ENCODE data around the gene SCN5A. TPM values are rescaled to one million over a fixed set of nuclear protein-coding genes. Genes with fewer than 3 reads are reported as not detected.

Gene SCN5A
- total RNA-seq, 1 experiment from 2014 or later, result 4.7 TPM

DNA sequence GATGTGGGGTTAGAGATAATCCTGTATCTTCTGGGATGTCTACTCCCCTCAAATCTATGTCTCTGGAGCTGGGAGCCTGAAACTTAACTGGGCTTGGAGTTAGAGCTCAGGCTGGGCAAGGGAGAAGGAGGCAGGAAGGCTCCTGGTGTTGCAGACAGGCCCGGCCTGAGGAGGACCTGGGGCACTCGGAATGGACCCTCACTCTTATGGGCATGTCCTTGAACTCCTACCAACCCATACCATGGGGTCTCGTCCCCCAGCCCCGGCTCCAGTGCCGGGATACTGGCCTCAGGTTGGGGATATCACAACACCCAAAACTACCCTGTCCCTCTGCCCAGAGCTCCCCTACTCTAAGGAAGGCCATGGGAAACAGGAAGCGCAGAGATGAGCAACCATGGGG is 45.2 kb downstream of the SCN5A start:
- Histone ChIP-seq H3K4me1 (replicated peaks; ENCODE audit: insufficient read depth) (no peaks in the 10 kb centered on the region), H3K4me2 (no peak overlapping the region), H3K9me2 (ENCODE audit: insufficient read depth) (no peaks in the 10 kb centered on the region), H3K4me3 (no peak overlapping the region), H3F3A (ENCODE audit: insufficient read depth, low read depth) (no peaks in the 10 kb centered on the region), H4K20me1 (ENCODE audit: insufficient read depth) (no peaks in the 10 kb centered on the region), H3K27me3 (ENCODE audit: insufficient read depth, low read depth) (peaks cover 21% of the 10 kb centered on the region), H2AFZ (no peak overlapping the region), H3K27ac (no peak overlapping the region), H3K79me2 (ENCODE audit: low read depth) (no peaks in the 10 kb centered on the region), H3K9me3 (ENCODE audit: insufficient read depth, low read depth) (no peaks in the 10 kb centered on the region), H3K36me3 (ENCODE audit: low read depth) (no peaks in the 10 kb centered on the region)
- CTCF ChIA-PET, result no interaction called here
- no TSS peak for BruUV-seq (replicated peaks)
- DNase-seq, result no peak
- POLR2A ChIA-PET (ENCODE audit: unreplicated experiment), result no interaction called here
- intact Hi-C loops (cut with micrococcal nuclease; ENCODE audit: unreplicated experiment), result no loop called here
- TF ChIP-seq, protein P1, sequence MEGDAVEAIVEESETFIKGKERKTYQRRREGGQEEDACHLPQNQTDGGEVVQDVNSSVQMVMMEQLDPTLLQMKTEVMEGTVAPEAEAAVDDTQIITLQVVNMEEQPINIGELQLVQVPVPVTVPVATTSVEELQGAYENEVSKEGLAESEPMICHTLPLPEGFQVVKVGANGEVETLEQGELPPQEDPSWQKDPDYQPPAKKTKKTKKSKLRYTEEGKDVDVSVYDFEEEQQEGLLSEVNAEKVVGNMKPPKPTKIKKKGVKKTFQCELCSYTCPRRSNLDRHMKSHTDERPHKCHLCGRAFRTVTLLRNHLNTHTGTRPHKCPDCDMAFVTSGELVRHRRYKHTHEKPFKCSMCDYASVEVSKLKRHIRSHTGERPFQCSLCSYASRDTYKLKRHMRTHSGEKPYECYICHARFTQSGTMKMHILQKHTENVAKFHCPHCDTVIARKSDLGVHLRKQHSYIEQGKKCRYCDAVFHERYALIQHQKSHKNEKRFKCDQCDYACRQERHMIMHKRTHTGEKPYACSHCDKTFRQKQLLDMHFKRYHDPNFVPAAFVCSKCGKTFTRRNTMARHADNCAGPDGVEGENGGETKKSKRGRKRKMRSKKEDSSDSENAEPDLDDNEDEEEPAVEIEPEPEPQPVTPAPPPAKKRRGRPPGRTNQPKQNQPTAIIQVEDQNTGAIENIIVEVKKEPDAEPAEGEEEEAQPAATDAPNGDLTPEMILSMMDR (conservative IDR thresholded peaks at IDR 0.05), result no peak
- TF ChIP-seq EZH2 (IDR thresholded peaks at IDR 0.05; ENCODE audit: low read depth), result no peak

- intact Hi-C loops (cut with micrococcal nuclease; ENCODE audit: unreplicated experiment), result no loop called here
- ChIA-PET CTCF (no interaction called here), POLR2A (ENCODE audit: unreplicated experiment) (no interaction called here)
Observed at GRCh38 chr3:38603731-38604131, 45.8 kb downstream of the SCN5A start.

GRCh38 chr3:38602576-38603250 is 46.8 kb downstream of the SCN5A start:
- intact Hi-C loops (cut with micrococcal nuclease; ENCODE audit: unreplicated experiment), result no loop called here
- no peaks in the 10 kb centered on the region for H3F3A ChIP-seq (ENCODE audit: insufficient read depth, low read depth)
- ChIA-PET CTCF (no interaction called here), POLR2A (ENCODE audit: unreplicated experiment) (no interaction called here)
- DNase-seq, result no peak
- H2AFZ ChIP-seq, result no peak overlapping the region
- TF ChIP-seq, protein P1 (conservative IDR thresholded peaks at IDR 0.05), result no peak
- TF ChIP-seq EZH2 (IDR thresholded peaks at IDR 0.05; ENCODE audit: low read depth), result no peak
- BruUV-seq (replicated peaks), result no TSS peak
- H3K27ac ChIP-seq, result no peak overlapping the region
- no peaks in the 10 kb centered on the region for H3K9me3 ChIP-seq (ENCODE audit: insufficient read depth, low read depth)
- H3K79me2 ChIP-seq (ENCODE audit: low read depth), result no peaks in the 10 kb centered on the region
- H4K20me1 ChIP-seq (ENCODE audit: insufficient read depth), result no peaks in the 10 kb centered on the region
- no peaks in the 10 kb centered on the region for H3K9me2 ChIP-seq (ENCODE audit: insufficient read depth)
- no peaks in the 10 kb centered on the region for H3K36me3 ChIP-seq (ENCODE audit: low read depth)
- H3K4me3 ChIP-seq, result no peak overlapping the region
- peaks cover 17% of the 10 kb centered on the region; the same call in 1 of the 2 replicates for H3K27me3 ChIP-seq (ENCODE audit: insufficient read depth, low read depth)
- no peaks in the 10 kb centered on the region for H3K4me1 ChIP-seq (replicated peaks; ENCODE audit: insufficient read depth)
- no peak overlapping the region for H3K4me2 ChIP-seq

More at GRCh38 chr3:38603731-38604131, 45.8 kb downstream of the SCN5A start:
- no peak for TF ChIP-seq EZH2 (IDR thresholded peaks at IDR 0.05; ENCODE audit: low read depth)
- TF ChIP-seq, protein P1 (conservative IDR thresholded peaks at IDR 0.05), result no peak
- no peaks in the 10 kb centered on the region for H3K36me3 ChIP-seq (ENCODE audit: low read depth)
- BruUV-seq (replicated peaks), result no TSS peak
- no peak for DNase-seq
- H3K27me3 ChIP-seq (ENCODE audit: insufficient read depth, low read depth), result peaks cover 15% of the 10 kb centered on the region; the same call in 1 of the 2 replicates
- no peaks in the 10 kb centered on the region for H3K9me2 ChIP-seq (ENCODE audit: insufficient read depth)
- H3K79me2 ChIP-seq (ENCODE audit: low read depth), result no peaks in the 10 kb centered on the region
- H3K27ac ChIP-seq, result no peak overlapping the region
- no peaks in the 10 kb centered on the region for H3K4me1 ChIP-seq (replicated peaks; ENCODE audit: insufficient read depth)
- H3F3A ChIP-seq (ENCODE audit: insufficient read depth, low read depth), result no peaks in the 10 kb centered on the region
- H3K4me2 ChIP-seq, result no peak overlapping the region
- H2AFZ ChIP-seq, result no peak overlapping the region
- H3K4me3 ChIP-seq, result no peak overlapping the region
- no peaks in the 10 kb centered on the region for H3K9me3 ChIP-seq (ENCODE audit: insufficient read depth, low read depth)
- no peaks in the 10 kb centered on the region for H4K20me1 ChIP-seq (ENCODE audit: insufficient read depth)

Data from PC-9 (cell line).